HG02981 (cell line): ENCODE results near the gene SCNN1B.
"Not testable (repeated sequence)": the region's sequence is repeated elsewhere in the genome, so short reads cannot be mapped to it uniquely, and the experiment has no call there.

Experiments
- ATAC-seq: cut with Tn5 transposase; IDR thresholded peaks from one replicate; pipeline ENCODE4 v1.9.1; 2021; ENCODE audit warnings: mild to moderate bottlenecking, moderate library complexity; ENCODE audit not compliant: unreplicated experiment

Gene SCNN1B

DNA sequence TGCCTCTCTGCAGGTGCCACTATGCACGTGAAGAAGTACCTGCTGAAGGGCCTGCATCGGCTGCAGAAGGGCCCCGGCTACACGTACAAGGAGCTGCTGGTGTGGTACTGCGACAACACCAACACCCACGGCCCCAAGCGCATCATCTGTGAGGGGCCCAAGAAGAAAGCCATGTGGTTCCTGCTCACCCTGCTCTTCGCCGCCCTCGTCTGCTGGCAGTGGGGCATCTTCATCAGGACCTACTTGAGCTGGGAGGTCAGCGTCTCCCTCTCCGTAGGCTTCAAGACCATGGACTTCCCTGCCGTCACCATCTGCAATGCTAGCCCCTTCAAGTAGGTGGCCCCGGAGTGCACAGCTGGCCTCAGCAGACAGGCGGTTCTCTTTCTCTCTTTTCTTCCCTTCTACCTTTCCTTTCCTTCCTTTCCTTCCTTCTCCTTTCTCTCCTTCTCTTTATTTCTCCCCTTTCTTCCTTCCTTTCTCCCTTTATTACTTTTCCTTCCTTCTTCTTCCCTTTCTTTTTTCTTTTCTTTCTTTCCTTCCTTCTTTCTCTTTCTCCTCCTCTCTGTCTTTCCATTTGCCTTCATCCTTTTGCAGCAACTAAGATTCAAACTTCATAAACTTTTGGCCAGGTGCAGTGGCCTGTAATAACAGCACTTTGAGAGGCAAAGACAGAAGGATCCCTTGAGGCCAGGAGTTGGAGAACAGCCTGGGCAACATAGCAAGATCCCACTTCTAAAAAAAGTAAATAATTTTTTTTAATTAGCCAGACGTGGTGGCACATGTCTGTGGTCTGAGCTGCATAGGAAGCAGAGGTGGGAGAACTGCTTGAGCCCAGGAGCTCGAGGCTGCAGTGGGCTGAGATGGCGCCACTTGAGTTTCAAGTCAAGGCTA lies 46.7 kb downstream of the SCNN1B start:
- ATAC-seq, result no peak

GRCh38 chr16:23351360-23351759 lies 49.3 kb downstream of the SCNN1B start:
- ATAC-seq, result no peak

DNA sequence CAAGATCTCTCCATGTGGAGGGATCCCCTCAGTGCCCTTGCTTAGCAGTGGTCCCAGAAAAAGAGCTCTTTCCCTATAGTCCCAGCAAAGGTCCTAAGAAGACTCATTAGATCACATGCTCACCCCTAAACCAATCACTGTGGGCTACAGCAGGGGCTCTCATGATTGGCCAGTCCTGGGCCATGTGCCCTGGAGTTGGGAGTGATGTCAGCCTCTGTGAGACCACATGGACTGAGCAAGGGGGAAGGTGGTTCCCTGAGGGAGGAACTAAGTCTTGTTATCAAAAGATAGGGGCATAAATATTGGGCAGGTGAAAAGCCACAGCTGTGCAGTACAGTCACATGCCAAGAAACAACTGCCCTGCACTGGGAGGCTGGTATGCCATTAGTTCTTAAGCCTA lies 51.3 kb downstream of the SCNN1B start:
- ATAC-seq, result no peak

DNA sequence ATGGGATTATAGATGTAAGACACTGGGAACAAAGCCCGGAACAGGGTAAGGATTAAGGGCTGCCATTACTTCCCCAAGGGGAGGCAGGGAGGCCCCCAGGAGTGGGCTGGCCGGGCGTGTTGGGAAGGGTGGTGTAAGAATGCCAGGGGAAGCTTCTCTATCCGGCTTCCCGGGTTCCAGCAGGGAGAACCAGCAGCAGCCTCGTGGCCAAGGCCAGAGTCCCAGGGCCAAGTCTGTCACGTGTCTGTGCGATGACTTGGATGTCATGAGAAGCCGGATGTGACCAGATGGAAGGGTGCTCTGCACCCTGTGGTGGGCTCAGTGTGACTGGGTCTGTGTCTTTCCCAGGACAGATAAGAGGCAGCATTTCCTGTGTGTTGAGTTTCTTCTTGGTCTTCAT lies 52.1 kb downstream of the SCNN1B start:
- no peak for ATAC-seq

DNA sequence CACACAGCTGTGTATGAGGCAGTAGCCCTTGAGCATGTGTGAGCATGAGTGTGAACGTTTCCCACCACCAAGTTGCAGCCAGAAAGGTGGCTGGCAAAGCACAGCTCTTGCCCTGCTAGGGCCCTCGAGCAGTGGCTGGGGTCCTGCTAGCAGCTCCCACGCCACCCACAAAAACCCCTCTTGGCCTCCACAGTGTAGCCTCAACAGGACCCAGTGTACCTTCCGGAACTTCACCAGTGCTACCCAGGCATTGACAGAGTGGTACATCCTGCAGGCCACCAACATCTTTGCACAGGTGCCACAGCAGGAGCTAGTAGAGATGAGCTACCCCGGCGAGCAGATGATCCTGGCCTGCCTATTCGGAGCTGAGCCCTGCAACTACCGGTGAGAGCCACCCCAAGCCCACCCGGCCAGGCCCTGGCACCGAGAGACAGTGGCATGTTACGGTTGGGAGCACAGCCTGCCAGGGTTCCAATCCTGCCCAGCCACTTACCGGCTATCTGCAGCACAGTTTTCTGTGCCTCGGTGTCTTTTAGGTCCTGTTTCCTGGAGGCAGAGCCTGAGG lies 53.1 kb downstream of the SCNN1B start:
- no peak for ATAC-seq

DNA sequence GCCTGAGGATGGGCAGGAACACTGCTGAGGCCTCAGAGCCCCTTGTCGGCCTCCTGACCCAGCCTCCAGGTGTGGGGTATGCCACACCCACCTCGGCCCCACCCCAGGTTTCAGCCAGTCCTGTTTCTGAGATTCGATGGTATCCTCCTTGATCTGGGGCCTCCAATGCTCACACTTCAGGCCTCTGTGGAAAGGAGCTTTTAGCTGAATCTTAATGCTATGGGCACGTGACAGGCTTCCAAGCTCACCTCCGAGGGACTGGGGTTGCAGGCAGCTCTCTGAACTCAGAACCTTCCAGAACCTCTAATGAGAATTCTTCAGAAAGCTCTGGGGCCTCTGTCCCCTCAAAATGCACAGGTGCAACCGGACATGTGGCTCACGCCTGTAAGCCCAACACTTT lies 54.8 kb downstream of the SCNN1B start:
- ATAC-seq, result no peak

DNA sequence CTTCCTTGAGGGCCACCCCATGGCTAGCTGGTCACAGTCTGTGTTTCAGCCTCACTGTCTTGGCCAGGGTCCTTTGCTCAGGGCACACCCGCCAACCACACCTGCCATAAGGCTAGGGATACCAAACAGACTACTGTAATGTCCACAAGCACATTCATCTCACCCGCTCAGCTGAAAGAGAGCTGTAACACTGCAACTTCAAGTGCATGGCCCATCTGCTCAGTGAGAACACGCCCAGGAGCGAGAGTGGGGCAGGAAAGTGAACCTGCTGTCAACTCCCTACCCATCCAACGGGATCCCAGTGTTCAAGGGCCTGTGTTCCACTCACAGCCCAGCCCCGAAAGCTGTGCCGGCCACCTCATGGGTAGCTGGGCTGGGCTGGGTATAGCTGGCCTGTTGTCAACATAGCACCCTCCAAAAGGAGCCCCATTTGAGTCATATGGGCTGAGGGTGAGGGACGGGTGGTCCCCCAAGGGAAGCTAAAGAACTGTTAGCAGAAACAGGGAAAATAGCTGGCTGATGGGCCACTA lies 55.7 kb downstream of the SCNN1B start:
- ATAC-seq, result no peak

DNA sequence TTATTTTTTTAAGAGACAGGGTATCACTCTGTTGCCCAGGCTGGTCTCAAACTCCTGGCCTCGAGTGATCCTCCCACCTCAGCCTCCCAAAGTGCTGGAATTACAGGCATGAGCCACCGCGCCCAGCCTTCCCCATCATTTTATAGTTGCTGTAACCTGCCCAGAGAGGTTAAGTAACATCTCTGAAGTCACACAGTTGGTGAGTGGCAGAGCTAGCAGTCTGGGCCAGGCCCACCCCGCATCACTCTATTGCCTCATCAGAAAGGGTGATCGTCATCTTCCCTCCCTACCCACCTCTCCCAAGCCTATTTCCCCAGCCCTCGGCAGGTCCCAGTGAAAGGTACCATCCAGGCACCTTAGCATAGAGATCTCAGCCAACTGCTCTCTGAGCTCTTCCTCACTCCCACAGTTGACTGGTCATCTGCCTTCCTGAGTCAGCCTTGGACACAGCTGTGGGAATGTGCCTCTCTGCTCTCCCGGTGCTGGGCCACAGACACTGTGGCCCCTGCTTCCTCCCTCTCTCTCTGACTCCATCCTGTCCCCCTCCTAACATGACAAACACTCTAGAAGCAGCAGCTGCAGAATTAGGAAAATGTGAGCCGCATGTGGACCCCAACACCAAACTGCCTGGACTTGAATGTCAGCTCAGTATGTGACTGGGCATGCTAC lies 57.1 kb downstream of the SCNN1B start:
- ATAC-seq, result no peak

DNA sequence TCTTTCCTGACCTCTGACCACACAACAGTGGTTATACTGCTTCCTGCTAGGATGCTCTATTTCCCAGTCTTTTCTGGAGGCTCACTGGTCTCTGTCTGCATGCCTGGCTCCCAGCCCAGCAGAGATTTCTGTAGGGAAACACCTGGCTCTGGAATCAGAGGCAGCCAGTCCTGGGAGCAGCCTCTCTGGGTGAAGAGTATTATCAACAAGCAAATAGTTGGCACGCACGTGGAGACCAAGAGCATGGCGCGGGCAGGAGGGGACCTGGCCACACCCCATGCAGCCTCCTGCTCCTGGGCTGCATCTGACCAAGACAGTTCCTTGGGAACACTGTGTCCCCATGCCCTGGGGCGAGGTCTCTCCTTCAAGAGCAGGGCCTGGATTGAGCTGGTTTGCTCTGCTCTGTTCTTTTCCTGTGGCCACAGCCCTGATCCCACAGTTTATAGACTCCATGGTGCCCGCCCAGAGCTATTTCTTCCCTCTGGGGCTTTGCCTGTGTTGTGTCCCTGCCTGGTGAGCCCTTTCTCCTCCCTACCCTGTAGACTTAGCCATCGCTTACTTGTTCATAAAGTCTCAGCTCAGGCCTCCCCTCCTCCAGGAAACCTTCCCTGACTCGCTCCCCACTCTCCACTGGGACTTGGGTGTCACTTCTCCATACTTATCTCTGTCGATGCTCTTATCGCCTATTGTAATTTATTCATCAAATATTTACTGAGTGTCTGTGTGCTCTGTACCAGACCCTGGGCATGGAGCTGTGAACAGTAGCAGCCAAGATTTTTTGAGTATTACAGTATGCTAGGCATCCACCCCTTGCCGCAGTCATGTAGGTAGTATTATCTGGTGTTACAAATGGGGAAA lies 60.6 kb downstream of the SCNN1B start:
- no peak for ATAC-seq

DNA sequence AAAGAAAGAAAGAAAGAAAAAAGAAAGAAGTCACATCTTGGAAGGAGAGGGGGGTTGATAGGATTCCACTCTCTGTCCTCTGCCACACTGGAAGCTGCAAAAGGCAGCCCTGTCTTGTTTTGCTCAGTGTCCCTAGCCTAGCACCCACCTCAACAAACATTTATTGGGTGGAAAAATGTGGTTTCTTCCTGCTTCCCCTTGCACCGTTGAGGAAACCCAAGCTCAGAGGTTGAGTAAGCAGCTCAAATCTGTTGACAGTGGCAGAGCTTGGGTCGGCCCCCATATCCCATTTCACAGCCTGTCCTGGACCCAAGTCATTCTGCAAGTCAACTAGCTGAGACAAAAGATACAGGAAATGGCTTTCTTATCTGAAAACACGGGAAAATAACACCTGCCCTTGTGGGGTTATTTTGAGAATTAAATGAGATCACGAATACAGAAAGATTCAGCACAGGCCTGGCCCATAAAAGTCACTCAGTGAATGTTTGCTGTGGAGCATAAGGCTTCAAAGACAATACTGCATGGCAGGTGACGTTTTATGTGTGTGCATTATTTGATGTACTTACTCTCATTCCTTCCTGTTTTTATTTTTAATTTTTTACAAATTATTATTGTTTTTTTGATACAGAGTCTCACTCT lies 63.6 kb downstream of the SCNN1B start:
- no peak for ATAC-seq

DNA sequence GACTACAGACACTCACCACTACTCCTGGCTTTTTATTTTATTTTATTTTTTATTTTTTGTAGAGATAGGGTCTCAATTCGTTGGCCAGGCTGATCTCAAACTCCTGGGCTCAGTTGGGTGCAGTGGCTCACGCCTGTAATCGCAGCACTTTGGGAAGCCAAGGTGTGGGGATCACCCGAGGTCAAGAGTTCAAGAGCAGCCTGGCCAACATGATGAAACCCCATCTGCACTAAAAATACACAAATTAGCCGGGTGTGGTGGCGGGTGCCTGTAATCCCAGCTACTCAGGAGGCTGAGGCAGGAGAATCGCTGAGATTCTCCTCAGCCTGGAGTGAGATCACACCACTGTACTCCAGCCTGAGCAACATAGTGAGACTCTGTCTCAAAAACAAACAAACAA lies 64.2 kb downstream of the SCNN1B start:
- ATAC-seq, result not testable (repeated sequence)

DNA sequence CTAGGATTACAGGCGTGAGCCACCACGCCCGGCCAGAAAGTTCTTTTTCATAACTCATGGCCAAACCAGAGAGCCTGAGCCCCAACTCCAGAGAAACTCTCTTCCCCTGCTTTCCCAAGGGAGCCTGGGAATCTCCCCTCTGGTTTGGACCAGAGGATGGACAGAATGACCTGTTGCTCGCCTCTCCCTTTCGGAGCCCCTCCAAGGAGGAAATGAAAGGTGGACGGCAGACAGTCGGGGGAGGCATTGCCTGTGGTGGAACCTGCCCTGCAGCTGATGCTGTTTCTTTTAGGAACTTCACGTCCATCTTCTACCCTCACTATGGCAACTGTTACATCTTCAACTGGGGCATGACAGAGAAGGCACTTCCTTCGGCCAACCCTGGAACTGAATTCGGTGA lies 65.5 kb downstream of the SCNN1B start:
- ATAC-seq, result no peak

- ATAC-seq, result no peak
These were observed 65.9 kb downstream of the SCNN1B start for GRCh38 chr16:23367988-23368387.

DNA sequence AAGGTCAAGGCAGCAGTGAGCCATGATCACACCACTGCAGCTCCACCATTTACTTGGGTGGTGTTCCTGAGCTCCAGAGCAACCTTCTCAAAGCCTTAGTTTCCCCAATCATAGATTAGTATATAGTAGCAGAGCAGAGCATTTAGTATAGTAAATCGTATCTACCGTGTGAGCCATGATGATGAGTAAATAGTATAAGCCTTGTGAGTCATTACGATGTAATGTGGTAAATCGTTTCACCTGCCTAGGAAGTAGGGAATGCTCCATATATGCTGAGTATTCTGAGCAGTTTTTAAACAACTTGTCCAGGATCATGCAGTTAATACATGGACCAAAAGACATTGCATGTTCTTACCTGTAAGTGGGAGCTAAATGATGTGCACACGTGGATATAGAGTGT lies 66.4 kb downstream of the SCNN1B start:
- ATAC-seq, result no peak

DNA sequence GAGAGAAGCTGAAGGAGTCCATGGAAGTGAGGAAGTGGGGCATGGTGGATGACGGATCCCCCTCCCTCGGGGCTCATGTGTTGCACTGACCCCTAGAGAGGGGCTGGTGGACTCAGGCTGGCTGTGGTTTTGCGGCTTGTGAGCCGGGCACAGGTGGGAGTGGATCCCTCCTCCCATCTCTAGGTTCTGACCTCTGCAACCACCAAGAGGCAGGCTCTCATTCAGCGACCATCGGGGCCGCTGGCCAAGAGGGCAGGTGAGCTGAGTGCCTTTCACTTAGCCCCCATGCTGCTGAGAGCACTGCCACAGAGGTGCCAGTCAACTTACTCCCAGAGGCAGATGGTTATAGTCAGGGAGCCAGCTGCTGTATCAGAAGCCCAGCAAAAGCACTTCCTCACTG lies 67.3 kb downstream of the SCNN1B start:
- no peak for ATAC-seq

DNA sequence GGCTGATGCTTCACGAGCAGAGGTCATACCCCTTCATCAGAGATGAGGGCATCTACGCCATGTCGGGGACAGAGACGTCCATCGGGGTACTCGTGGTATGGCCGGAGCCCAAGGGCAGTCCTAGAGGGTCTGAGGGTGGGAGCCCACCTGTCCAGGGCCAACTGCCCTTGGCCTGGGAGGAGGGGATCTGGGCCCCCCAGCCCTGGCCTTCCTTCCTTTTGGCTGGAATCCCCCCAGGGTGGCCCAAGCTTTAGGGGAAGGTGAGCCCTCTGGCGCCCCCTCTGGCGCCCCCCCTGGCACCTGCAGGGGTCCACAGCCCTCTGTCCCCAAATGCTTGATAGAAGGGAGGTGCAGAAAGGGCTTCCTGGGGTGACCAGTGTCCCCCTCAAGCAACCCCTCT lies 69.3 kb downstream of the SCNN1B start:
- ATAC-seq, result no peak

DNA sequence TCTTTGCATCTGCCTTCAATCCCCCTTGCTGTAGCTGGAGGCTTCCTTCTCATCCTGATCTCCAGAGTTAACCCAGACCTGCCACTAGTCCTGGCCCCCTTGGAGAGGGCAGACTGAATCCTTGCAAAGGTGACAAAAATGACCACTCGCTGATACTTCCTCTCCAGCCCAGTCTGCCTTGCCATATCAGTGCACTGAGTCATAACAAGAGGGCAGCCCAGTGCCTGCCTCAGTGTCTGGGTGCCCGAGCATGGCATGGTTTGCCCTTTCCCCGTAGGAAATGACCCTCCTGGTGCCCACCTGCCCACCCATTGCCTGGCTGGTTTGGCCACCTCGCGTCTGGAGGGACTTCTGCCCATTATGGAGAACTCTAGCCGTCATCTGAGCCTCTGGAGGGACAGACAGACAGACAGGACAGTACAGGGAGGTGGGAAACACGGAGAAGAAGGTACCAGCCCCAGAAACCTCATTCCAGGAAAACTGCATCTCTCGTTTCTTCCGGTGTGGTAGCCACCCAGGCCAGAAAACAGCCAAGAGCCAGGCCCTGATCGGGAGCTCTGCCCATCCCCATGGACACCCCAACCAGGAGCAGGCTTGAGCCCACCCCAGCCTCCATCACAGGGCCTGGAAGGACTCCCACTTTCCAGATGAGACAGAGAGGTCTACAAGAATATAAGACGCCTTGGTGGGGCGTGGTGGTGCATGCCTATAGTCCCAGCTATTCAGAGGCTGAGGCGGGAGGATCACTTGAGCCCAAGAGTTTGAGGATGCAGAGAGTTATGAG lies 71.5 kb downstream of the SCNN1B start:
- no peak for ATAC-seq

- no peak for ATAC-seq
These were observed 72.8 kb downstream of the SCNN1B start for GRCh38 chr16:23374721-23375510.

- no peak for ATAC-seq
These were observed 73.5 kb downstream of the SCNN1B start for GRCh38 chr16:23375643-23376042.
